Measurements from ENCODE around the gene HEPHL1.

HEPHL1 gene

GRCh38 chr11:93997741-93998140 is 23.4 kb upstream of the HEPHL1 start:
- ChIA-PET POLR2A (no interaction called here), CTCF (no interaction called here)
- no peak for DNase-seq (ENCODE audit: low read depth, low spot score)
- H3K4me3 ChIP-seq (ENCODE audit: low read depth, low read length): no peak overlapping the region
- TF ChIP-seq, protein P1, sequence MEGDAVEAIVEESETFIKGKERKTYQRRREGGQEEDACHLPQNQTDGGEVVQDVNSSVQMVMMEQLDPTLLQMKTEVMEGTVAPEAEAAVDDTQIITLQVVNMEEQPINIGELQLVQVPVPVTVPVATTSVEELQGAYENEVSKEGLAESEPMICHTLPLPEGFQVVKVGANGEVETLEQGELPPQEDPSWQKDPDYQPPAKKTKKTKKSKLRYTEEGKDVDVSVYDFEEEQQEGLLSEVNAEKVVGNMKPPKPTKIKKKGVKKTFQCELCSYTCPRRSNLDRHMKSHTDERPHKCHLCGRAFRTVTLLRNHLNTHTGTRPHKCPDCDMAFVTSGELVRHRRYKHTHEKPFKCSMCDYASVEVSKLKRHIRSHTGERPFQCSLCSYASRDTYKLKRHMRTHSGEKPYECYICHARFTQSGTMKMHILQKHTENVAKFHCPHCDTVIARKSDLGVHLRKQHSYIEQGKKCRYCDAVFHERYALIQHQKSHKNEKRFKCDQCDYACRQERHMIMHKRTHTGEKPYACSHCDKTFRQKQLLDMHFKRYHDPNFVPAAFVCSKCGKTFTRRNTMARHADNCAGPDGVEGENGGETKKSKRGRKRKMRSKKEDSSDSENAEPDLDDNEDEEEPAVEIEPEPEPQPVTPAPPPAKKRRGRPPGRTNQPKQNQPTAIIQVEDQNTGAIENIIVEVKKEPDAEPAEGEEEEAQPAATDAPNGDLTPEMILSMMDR (IDR thresholded peaks at IDR 0.05; ENCODE audit: insufficient read depth, low read length, missing control alignments): no peak

GRCh38 chr11:94000659-94001058 is 20.5 kb upstream of the HEPHL1 start:
- DNase-seq (ENCODE audit: low read depth, low spot score): no peak
- ChIA-PET POLR2A (no interaction called here), CTCF (no interaction called here)
- H3K4me3 ChIP-seq (ENCODE audit: low read depth, low read length): no peak overlapping the region
- TF ChIP-seq, protein P1 (IDR thresholded peaks at IDR 0.05; ENCODE audit: insufficient read depth, low read length, missing control alignments): no peak

- POLR2A ChIA-PET: no interaction called here
- no peak overlapping the region for H3K4me3 ChIP-seq (ENCODE audit: low read depth, low read length)
- CTCF ChIA-PET: no interaction called here
- TF ChIP-seq, protein P1 (IDR thresholded peaks at IDR 0.05; ENCODE audit: insufficient read depth, low read length, missing control alignments): no peak
- no peak for DNase-seq (ENCODE audit: low read depth, low spot score)
These were observed 18.9 kb upstream of the HEPHL1 start for GRCh38 chr11:94002226-94002625.

- POLR2A ChIA-PET: no interaction called here
These were observed 13.7 kb upstream of the HEPHL1 start for GRCh38 chr11:94007426-94007825.

GRCh38 chr11:94007906-94008305 is 13.2 kb upstream of the HEPHL1 start:
- no peak overlapping the region for H3K4me3 ChIP-seq (ENCODE audit: low read depth, low read length)
- ChIA-PET CTCF (no interaction called here), POLR2A (no interaction called here)
- no peak for DNase-seq (ENCODE audit: low read depth, low spot score)
- TF ChIP-seq, protein P1 (IDR thresholded peaks at IDR 0.05; ENCODE audit: insufficient read depth, low read length, missing control alignments): no peak

More at GRCh38 chr11:94007426-94007825, 13.7 kb upstream of the HEPHL1 start:
- CTCF ChIA-PET: no interaction called here
- TF ChIP-seq, protein P1 (IDR thresholded peaks at IDR 0.05; ENCODE audit: insufficient read depth, low read length, missing control alignments): no peak
- DNase-seq (ENCODE audit: low read depth, low spot score): no peak
- no peak overlapping the region for H3K4me3 ChIP-seq (ENCODE audit: low read depth, low read length)

DNA sequence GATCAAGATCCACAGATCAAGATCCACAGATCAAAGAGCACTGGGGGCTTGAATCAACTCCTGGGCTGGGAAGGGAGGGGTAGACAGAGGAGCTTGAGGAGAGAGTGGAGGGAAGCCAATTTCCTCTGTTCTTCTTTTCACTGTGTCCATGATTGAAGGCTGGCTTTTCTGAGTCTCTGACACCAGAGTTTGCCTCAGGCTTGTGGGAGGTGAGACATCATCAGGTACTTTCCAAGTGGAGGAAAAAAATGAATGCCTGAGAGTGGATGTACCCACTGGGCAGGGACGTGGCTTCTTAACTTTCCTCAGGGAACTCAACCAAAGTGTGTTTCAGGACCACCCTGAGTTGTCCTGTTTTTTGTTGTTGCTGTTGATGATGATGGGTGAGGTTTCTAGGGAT is 11.0 kb upstream of the HEPHL1 start:
- DNase-seq (ENCODE audit: low read depth, low spot score): no peak
- POLR2A ChIA-PET: no interaction called here
- no peak overlapping the region for H3K4me3 ChIP-seq (ENCODE audit: low read depth, low read length)
- TF ChIP-seq, protein P1 (IDR thresholded peaks at IDR 0.05; ENCODE audit: insufficient read depth, low read length, missing control alignments): no peak
- CTCF ChIA-PET: no interaction called here

Measured in AG04449 (cell line).